ENCODE measurements around the gene TEP1.

TEP1 gene

DNA sequence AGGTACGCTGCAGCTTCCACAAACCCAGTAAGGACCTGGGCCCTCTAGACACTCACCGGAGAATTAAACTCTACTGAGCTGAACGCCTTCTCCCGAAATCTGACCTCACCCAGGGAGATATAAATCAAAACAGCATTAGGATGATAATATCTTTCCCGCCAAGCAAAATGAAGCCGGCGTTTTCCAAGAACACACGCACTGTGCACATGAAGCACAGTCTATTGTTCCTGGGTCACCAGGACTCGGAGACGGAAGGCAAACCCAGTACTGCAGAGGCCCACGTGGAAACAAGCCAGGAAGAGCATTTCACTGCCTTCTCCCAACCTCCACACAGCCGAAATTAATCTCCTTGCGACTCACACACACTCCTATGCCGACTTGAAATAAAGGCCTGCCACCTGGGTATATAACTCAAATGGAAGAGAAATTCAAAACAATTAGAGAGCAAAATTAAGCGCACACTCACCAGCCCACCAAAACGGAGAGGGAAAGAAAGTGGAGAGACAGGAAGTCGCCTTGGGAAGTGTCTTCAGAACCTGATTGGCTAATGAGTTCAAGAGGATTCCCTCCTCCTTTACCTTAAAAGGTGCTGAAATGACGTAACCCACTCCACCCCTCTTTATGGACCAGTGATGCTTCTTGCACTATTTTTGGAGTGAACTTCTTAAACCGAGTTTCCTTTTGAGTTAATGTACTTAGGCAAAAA is 80.4 kb downstream of the TEP1 start, which contains the start of gene CCNB1IP1:
CCNB1IP1 (minus strand) TSS at position 492 of the 706 bp plus-strand sequence. CDS start 16,756 bp downstream, outside the sequence.
- Histone ChIP-seq H3K9me3 (no peaks in the 10 kb centered on the region), H3K4me3 (ENCODE audit: low read depth in 1 of 2, low read length in 1 of 2) (peak within 1 kb of the TSS; percentile 53 to 66), H3K36me3 (no peaks in the 10 kb centered on the region), H3K4me1 (ENCODE audit: control insufficient read depth in 1 of 2, insufficient read depth in 1 of 2, low read depth in 1 of 2, low read length in 1 of 2) (peaks cover 11 to 13% of the 10 kb centered on the region in 2 experiments), H3K27ac (peak within 1 kb of the TSS; percentile 23), H3K27me3 (no peaks in the 10 kb centered on the region)
- no peak for TF ChIP-seq CTCF (IDR thresholded peaks at IDR 0.05)

DNA sequence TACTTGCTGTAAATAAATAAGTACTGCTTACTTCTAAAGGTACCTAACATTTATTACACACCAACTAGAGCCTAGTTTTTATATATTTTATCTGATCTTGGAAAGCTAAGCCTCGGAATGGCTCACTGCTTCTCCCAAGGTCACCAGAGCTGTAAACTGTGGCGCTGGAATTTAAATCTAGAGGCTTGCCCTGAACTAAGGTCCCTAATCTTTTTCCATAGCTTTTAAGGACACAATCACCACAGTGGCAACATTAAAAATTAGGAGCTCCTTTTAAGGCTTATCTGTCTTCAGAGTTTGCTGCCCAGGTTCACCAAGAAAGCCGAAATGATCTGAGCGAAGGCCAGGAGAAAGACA is 80.9 kb downstream of the TEP1 start:
- H3K4me3 ChIP-seq (ENCODE audit: low read depth in 1 of 2, low read length in 1 of 2): peak overlapping the region; percentile 53 to 66
- no peaks in the 10 kb centered on the region for H3K36me3 ChIP-seq
- no peaks in the 10 kb centered on the region for H3K27me3 ChIP-seq
- H3K9me3 ChIP-seq: no peaks in the 10 kb centered on the region
- peaks cover 11 to 14% of the 10 kb centered on the region in 2 experiments for H3K4me1 ChIP-seq (ENCODE audit: control insufficient read depth in 1 of 2, insufficient read depth in 1 of 2, low read depth in 1 of 2, low read length in 1 of 2)
- TF ChIP-seq CTCF (IDR thresholded peaks at IDR 0.05): no peak
- H3K27ac ChIP-seq: no peak overlapping the region

DNA sequence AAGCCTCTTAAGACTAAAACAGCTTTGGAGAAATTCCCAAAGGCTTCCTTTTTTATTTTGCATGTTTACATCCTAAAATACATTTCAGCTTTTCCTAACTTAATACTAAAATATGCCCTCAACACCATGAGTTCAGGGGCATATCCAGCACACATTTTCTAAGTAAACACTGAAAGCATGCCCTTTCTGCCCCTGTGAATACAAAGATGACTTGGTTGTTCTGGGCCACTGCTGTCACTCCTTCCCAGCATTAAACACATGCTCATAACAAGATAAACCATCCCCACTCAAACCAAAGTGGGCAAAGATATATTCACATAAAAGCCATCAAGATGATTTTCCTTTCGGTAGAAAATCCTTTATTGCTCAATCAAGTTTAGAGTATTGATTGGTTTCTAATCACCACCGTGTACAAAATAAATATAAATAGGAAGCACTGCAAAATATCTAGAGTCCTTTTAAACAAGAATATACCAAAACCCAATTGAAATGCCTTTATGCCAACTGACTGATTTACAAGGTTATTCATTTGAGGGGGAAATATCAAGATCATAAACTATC is 82.2 kb downstream of the TEP1 start:
- TF ChIP-seq CTCF (IDR thresholded peaks at IDR 0.05): no peak
- Histone ChIP-seq H3K4me3 (ENCODE audit: low read depth in 1 of 2, low read length in 1 of 2) (no peak overlapping the region), H3K27ac (no peak overlapping the region), H3K9me3 (no peaks in the 10 kb centered on the region), H3K27me3 (no peaks in the 10 kb centered on the region), H3K4me1 (ENCODE audit: control insufficient read depth in 1 of 2, insufficient read depth in 1 of 2, low read depth in 1 of 2, low read length in 1 of 2) (peaks cover 11 to 18% of the 10 kb centered on the region in 2 experiments), H3K36me3 (no peaks in the 10 kb centered on the region)

GRCh38 chr14:20329355-20329754 is 83.9 kb downstream of the TEP1 start:
- no peaks in the 10 kb centered on the region for H3K27me3 ChIP-seq
- no peak overlapping the region for H3K4me3 ChIP-seq (ENCODE audit: low read depth in 1 of 2, low read length in 1 of 2)
- H3K36me3 ChIP-seq: no peaks in the 10 kb centered on the region
- peaks cover 11 to 18% of the 10 kb centered on the region in 2 experiments for H3K4me1 ChIP-seq (ENCODE audit: control insufficient read depth in 1 of 2, insufficient read depth in 1 of 2, low read depth in 1 of 2, low read length in 1 of 2)
- no peak overlapping the region for H3K27ac ChIP-seq
- H3K9me3 ChIP-seq: no peaks in the 10 kb centered on the region
- no peak for TF ChIP-seq CTCF (IDR thresholded peaks at IDR 0.05)

- Histone ChIP-seq H3K9me3 (no peaks in the 10 kb centered on the region), H3K4me3 (ENCODE audit: low read depth in 1 of 2, low read length in 1 of 2) (no peak overlapping the region), H3K4me1 (ENCODE audit: control insufficient read depth in 1 of 2, insufficient read depth in 1 of 2, low read depth in 1 of 2, low read length in 1 of 2) (peaks cover 11 to 18% of the 10 kb centered on the region in 2 experiments), H3K27ac (no peak overlapping the region), H3K27me3 (no peaks in the 10 kb centered on the region), H3K36me3 (no peaks in the 10 kb centered on the region)
- TF ChIP-seq CTCF (IDR thresholded peaks at IDR 0.05): no peak
These were observed 84.6 kb downstream of the TEP1 start for GRCh38 chr14:20328705-20329104.

All from neutrophil (primary cell).